Inferior parietal cortex (tissue), 1 donor: Measurements from ENCODE around the gene LINC01488.

ENCODE experiments used
- DNase-seq: peaks from one replicate; pipeline ENCODE4 v3.0.0-alpha.2; 2016; ENCODE audit errors: extremely low spot score

LINC01488 gene

DNA sequence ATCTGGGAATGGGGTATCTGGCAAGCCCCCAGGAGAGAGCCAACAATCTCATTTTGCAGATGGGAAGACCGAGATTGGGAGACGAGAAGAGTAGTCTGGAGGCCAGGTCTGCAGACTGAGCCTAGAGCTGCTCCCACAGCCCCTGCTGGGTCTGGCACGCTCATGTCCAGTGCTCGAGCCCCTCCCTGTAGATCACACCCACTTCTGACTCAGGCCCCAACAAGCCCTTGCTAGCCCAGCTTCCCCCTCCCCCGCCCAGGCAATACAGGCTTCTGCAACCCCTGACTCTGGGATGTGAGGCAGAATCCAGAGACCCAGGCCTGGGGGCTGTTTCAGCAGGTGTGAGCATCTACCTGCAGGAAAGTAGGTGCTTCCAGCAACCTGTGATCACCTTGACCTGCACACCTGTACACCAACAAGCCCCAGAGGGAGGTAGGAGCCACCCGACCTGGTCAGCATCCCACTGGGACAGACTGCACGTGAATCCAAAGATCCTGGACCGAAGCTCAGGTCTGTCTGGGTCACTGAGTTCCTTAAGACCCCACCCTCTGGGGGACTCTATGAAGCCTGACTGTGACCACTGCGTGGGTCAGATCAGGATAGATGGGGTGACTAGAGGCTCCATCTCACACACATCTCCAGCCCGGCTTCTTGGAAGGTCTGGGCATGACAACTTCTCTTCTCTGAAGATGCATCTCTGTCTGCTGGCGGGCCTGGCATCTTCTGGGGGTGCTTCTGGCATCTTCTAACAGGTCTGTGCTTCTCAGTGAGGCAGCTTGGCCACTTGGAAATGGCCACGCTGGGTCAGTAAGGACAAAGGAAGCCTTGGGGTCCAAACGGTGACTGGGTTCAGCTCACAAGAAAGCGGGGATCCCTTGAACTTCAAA lies 29.3 kb downstream of the LINC01488 start:
- no peak for DNase-seq

GRCh38 chr11:69511358-69512055 lies 30.0 kb downstream of the LINC01488 start:
- no peak for DNase-seq

GRCh38 chr11:69512136-69512535 lies 30.7 kb downstream of the LINC01488 start:
- DNase-seq = no peak

- DNase-seq = no peak
Observed at GRCh38 chr11:69512790-69513189, 31.3 kb downstream of the LINC01488 start.

- DNase-seq = no peak
Observed at GRCh38 chr11:69513196-69513595, 31.7 kb downstream of the LINC01488 start.

DNA sequence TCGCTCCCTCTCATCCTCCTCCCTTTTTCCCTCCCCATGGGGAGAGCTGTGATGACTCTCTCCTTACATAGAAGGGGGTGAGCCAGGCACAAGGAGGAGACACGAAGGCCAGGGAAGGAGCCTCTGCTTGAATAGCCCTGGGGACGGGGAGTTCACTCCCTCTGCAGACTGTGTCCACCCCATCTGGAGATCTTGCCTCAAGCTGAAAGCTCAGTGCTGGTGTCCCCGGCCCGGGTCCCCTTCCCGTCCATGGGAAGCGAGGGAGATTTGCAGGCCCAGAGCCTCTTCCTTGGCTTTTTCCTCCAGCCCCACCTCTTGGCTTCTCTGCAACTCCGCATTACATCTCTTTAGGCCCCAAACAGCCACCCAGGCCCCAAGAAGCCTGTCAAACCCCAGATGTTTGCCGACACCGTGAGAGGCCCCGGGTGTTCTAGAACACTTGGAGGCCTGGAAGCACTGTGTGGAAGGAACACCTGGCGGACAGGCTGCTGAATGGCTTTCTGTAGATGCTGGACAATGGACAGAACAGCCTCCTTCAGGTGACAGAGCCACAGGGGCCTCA lies 32.3 kb downstream of the LINC01488 start:
- DNase-seq = no peak

GRCh38 chr11:69514771-69515170 lies 33.3 kb downstream of the LINC01488 start:
- DNase-seq = no peak

DNA sequence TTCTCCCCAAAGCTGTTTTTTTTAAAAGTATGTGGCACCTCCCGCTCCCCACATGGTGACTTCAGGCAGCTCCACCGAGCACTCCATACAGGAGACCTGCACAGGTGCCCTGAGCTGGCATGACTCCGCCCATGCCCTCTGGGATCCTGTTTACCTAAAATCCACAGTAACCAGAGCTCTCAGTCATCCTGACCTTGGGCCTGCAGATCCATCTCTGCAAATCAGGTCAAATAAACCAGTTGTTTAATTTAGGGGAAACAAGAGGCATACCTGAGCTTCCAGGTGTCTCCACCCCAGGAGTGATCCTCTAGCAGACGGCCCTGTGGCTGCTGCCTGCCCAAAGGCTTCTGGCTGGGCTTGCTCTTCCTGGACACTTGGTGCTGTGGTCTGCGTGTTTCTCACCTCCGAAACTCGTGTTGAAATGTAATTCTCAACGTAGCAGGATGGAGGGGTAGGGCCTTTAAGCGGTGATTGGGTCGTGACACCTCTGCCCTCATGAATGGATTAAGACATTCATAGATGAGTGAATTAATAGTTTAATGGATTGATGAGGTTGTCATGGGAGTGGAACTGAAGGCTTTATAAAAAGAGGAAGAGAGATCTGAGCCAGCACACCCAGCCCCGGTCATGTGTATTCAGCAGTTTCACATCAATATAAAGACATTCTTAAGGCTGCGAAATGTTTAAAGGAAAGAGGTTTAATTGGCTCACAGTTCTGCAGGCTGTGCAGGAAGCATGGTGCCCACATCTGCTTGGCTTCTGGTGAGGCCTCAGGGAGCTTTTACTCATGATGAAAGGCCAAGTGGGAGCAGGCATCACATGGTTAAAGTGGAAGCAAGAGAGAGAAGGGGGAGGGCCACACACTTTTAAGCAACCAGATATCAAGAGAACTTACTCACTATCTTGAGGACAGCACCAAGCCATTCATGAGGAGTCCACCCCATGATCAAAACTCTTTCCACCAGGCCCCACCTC lies 34.1 kb downstream of the LINC01488 start:
- DNase-seq = no peak

DNA sequence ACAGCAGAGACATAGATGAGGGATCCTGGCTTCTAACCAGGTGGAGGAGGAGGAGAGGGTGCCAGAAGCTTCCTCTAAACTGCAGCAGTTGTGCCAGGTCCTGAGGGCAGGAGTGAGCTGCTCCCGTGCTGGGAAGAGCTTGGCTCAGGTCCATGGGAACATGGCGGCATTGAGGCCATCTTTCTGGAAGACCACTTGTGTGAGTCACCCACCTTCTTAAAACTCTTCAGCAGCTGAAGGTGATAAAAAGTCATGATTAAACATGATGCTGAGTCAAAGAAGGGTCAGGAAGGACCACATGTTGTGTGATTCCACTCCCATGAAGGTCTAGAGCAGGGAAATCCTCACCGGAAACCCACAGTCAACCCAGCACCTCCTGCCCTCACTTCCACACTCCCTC lies 35.1 kb downstream of the LINC01488 start:
- no peak for DNase-seq

DNA sequence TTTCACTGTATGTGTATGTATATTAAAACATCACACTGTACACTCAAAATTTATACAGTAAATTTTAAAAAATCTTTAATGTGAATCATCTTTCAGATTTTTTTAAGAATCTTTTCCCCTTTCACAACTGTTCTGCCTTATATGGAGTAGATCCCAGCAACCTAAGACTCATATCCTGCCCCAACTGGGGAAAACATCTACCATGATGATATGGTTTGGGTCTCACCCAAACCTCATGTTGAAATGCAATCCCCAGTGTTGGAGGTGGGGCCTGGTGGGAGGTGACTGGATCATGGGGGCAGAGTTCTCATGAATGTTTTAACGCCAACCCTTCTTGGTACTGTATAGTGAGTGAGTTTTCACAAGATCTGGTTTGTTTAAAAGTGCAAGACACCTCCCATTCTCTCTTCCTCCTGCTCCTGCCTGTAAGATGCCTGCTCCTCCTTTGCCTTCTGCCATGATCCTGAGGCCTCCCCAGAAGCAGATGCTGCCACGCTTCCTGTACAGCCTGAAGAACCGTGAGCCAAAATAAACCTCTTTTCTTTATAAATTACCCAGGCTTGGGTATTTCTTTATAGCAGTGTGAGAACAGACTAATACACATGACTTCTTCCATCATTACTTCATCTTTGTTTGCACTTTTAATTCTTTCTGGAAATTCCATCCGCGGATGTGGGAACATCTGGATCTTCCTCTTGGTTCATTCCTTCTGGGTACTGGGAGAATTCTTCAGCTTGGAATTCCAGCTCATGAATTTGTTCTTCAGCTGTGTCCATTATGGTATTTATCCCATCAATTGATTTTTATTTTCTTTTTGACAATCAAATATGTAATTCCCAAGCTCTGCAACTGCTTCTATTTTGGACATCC lies 36.9 kb downstream of the LINC01488 start:
- no peak for DNase-seq

- no peak for DNase-seq
Observed at GRCh38 chr11:69520186-69520916, 38.9 kb downstream of the LINC01488 start.

DNA sequence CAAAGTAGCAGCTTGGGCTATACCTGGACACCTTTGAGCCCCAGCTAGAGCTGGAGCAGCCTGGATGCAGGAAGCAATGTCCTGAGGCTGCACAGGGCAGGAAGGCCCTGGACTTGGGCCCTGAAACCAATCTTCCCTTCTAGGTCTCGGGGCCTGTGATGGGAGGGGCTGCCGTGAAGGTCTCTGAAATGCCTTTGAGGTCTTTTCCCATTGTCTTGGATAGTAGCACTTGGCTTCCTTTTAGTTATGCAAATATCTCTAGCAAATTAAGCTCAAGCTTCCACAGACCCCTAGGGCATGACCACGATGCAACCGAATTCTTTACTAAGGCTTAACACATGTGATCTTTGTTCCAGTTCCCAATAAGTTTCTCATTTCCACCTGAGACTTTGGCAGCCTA lies 40.0 kb downstream of the LINC01488 start:
- no peak for DNase-seq

- DNase-seq = no peak
Observed at GRCh38 chr11:69523453-69523852, 42.0 kb downstream of the LINC01488 start.

DNA sequence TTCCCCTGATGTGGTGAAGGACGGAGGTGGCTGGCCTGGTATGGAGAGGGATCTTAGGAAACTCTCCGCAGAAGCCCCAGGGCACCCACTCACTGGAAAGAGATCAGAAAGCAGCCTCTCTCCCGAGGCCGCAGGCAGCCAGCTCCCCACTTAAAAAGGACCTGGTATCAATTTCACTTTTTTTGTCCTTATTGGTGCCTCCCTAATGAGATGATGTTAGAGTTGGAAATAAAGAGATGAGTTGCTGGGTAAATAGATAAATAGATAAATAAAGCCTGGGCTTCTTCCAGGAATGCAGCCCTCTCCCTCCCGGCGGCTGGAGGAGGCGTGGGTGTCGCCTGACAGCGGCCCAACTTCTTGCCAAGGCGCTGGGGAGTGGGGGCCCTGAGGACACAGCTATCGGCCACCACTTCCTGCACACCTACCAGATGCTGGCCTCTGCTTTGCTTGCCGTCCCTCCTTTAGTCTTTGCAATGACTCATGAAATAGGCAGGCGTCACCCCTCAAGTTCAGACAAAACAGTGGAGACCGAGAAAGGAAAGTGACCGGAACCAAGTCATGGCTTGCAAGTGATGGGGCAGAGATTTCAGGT lies 42.9 kb downstream of the LINC01488 start:
- no peak for DNase-seq

DNA sequence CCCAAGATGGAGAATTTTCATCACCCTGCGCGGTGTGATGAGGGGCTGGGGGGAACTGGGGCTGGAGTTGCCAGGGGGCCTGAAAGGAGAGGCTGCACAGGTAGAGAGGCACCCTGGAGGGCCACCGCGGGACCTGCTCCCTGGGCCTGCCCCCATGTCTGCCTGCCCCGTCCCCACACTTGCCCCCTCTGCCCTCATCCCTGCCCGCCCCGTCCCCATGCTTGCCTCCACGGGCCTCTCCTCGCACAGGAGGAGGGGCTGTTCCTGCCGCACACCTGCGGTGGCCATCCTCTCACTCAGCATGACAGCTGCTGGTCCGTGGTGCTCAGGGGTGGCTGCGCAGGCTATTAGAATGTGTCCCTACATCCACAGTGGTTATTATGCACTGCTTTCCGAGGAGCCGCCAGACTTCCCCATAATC lies 43.5 kb downstream of the LINC01488 start:
- DNase-seq = no peak

DNA sequence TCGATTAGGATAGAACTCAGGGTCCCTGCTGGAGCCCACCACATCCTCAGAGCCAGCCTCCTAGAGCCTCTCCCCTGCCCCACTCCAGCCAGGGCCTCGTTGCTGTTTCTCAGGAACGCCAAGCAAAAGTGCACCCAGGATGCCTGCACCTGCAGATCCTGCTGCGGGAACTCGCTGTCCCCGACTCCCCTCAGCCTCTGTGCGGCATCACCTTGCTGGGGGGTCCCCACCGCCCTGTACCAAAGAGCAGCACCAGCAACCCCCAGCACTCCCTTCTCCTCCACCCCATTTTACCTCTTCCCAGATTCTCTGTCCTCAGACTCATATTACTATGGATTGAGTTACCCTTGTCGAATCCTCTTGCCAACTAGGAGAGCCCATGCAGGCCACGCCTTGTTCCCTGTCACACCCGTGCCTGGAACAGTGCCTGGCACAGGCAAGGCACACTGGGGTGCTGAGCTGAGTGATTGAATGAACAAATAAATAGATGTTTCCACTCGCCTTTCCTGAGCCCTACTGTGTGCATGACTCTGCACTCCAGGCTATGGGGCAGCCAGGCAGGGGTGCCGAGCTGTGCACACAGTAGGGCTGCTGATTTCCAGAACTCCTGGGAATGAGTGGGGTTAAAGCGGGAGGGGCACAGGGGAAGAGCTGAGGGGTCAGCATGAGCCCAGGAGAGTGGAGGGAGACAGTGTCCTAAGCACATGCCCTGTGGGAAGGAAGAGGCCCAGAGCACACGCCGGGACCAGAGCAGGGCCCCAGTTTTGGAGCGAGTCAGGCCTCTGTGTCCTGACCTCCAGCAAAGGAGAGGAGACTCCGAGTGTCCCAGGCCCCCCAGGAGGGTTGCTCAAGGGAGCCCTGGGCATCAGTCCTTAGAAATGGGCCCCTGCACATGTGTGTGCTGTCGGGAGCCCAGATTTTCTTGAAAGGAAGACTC lies 44.3 kb downstream of the LINC01488 start:
- DNase-seq = no peak

GRCh38 chr11:69526453-69526810 lies 45.0 kb downstream of the LINC01488 start:
- DNase-seq = no peak

DNA sequence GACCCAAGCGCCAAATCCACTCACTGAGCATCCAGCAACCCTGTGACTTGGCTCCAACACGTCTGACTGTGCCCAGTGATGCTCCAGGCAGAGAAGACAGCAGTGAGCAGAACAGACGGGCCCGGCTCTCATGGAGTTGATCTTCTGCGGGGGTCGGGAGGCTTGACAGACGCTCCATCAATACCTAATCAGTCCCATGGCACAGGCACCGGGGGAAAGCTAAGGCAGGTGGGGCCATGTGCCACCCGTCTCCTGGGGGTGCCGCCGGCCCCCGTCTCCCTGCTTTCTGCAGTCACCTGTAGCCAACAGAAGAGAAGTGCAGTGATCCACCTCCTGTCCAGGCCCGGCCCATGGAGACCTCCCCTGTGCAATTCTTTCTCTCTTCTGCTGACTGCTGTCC lies 47.5 kb downstream of the LINC01488 start:
- DNase-seq = no peak
